CD4-positive, CD25-positive, alpha-beta regulatory T cell (primary cell): ENCODE results near the gene TLX3. TPM values are rescaled to one million over a fixed set of nuclear protein-coding genes. Genes with fewer than 3 reads are reported as not detected.
"Not testable (repeated sequence)": the region's sequence is repeated elsewhere in the genome, so short reads cannot be mapped to it uniquely, and the experiment has no call there.

Experiments used
- ATAC-seq, 2 donors: fragments of 150-1000 bp; cut with Tn5 transposase; one replicate each; pipeline ENCODE4 v1.10.0; 2021; ENCODE audit warnings: low read depth in 2 of 2, moderate number of reproducible peaks in 2 of 2, moderate library complexity in 1 of 2
- DNase-seq, 3 donors: peaks; one replicate each; pipeline versions ENCODE4 v3.0.0 to v3.0.0-alpha.2; 2012 to 2022; ENCODE audit warnings: mixed read lengths in 1 of 3
- H3K27ac ChIP-seq: one replicate; pipeline ENCODE4 v1.7.0; 2013; ENCODE audit warnings: mild to moderate bottlenecking, low read length; ENCODE audit not compliant: insufficient read depth, poor library complexity, severe bottlenecking
- H3K27me3 ChIP-seq: one replicate; pipeline ENCODE4 v1.7.0; 2013; ENCODE audit warnings: low read length; ENCODE audit not compliant: control insufficient read depth, insufficient read depth
- H3K36me3 ChIP-seq: one replicate; pipeline ENCODE4 v1.7.0; 2013; ENCODE audit warnings: mild to moderate bottlenecking, low read length, moderate library complexity; ENCODE audit not compliant: control insufficient read depth, insufficient read depth
- H3K4me1 ChIP-seq: 2 replicates; pipeline ENCODE4 v1.7.0; 2013; ENCODE audit warnings: mild to moderate bottlenecking, low read length; ENCODE audit not compliant: insufficient read depth, control insufficient read depth, poor library complexity, severe bottlenecking
- H3K4me3 ChIP-seq: one replicate; pipeline ENCODE4 v1.7.0; 2013; ENCODE audit warnings: low read depth, mild to moderate bottlenecking, low read length, moderate library complexity
- H3K9me3 ChIP-seq, 2 experiments: 1 replicate in 1 of 2; 2 replicates in 1 of 2; pipeline ENCODE4 v1.7.0; 2013; ENCODE audit warnings: low read length in 2 of 2, mild to moderate bottlenecking in 1 of 2, moderate library complexity in 1 of 2; ENCODE audit not compliant: control insufficient read depth in 2 of 2
- H3K27ac Mint-ChIP-seq, 3 donors: one replicate each; pipeline ENCODE4 v1.8.0; 2020 to 2022; ENCODE audit warnings: mild to moderate bottlenecking in 3 of 3, mixed read lengths in 3 of 3, moderate library complexity in 2 of 3
- H3K27me3 Mint-ChIP-seq: one replicate; pipeline ENCODE4 v1.8.0; 2022; ENCODE audit warnings: mild to moderate bottlenecking, mixed read lengths
- H3K36me3 Mint-ChIP-seq: one replicate; pipeline ENCODE4 v1.8.0; 2020; ENCODE audit warnings: mixed read lengths
- H3K4me1 Mint-ChIP-seq, 4 donors: one replicate each; pipeline ENCODE4 v1.8.0; 2020 to 2022; ENCODE audit warnings: mixed read lengths in 4 of 4, mild to moderate bottlenecking in 1 of 4
- H3K4me3 Mint-ChIP-seq, 4 donors: one replicate each; pipeline ENCODE4 v1.8.0; 2020 to 2022; ENCODE audit warnings: mild to moderate bottlenecking in 4 of 4, mixed read lengths in 4 of 4, moderate library complexity in 3 of 4
- H3K9me3 Mint-ChIP-seq, 7 donors: one replicate each; pipeline ENCODE4 v1.8.0; 2020 to 2022; ENCODE audit warnings: mixed read lengths in 7 of 7, mild to moderate bottlenecking in 3 of 7, moderate library complexity in 2 of 7
- polyA plus RNA-seq, 4 donors: library from polyadenylated mRNA; unstranded; fragments of 300-500 nt; fragmentation: Illumina TruSeq; gene quantifications; one replicate each; pipeline ENCODE4 v1.2.3, GENCODE V29; 2021
- total RNA-seq: library from RNA; stranded (reverse); gene quantifications from one replicate; pipeline ENCODE4 v1.2.3, GENCODE V29; 2022

Gene TLX3
- total and polyA plus RNA-seq, 5 donors from 2014 or later, result not detected

GRCh38 chr5:171291371-171291770 is 17.7 kb upstream of the TLX3 start:
- Mint-ChIP-seq H3K27ac (no peak overlapping the region), H3K9me3 (no peaks in the 10 kb centered on the region), H3K4me3 (no peak overlapping the region), H3K36me3 (no peaks in the 10 kb centered on the region), H3K4me1 (no peaks in the 10 kb centered on the region), H3K27me3 (peaks cover 17% of the 10 kb centered on the region)
- DNase-seq (no peak), ATAC-seq (no peak)
- no peak overlapping the region for H3K27ac ChIP-seq
- no peak overlapping the region for H3K4me3 ChIP-seq
- H3K9me3 ChIP-seq, result no peaks in the 10 kb centered on the region
- H3K4me1 ChIP-seq, result no peaks in the 10 kb centered on the region
- H3K36me3 ChIP-seq, result no peaks in the 10 kb centered on the region
- H3K27me3 ChIP-seq, result no peaks in the 10 kb centered on the region

GRCh38 chr5:171295299-171295698 is 13.7 kb upstream of the TLX3 start:
- no peak overlapping the region for H3K27ac ChIP-seq
- H3K36me3 ChIP-seq, result no peaks in the 10 kb centered on the region
- H3K4me3 Mint-ChIP-seq, result no peak overlapping the region
- DNase-seq (no peak), ATAC-seq (no peak)
- peaks cover 16% of the 10 kb centered on the region for H3K27me3 Mint-ChIP-seq
- no peaks in the 10 kb centered on the region for H3K9me3 ChIP-seq
- no peaks in the 10 kb centered on the region for H3K36me3 Mint-ChIP-seq
- H3K4me1 ChIP-seq, result no peaks in the 10 kb centered on the region
- H3K4me3 ChIP-seq, result no peak overlapping the region
- no peaks in the 10 kb centered on the region for H3K9me3 Mint-ChIP-seq
- no peaks in the 10 kb centered on the region for H3K4me1 Mint-ChIP-seq
- no peaks in the 10 kb centered on the region for H3K27me3 ChIP-seq
- H3K27ac Mint-ChIP-seq, result no peak overlapping the region

GRCh38 chr5:171295801-171296200 is 13.2 kb upstream of the TLX3 start:
- H3K27ac ChIP-seq, result no peak overlapping the region
- H3K4me1 ChIP-seq, result no peaks in the 10 kb centered on the region
- no peak overlapping the region for H3K4me3 ChIP-seq
- no peaks in the 10 kb centered on the region for H3K27me3 ChIP-seq
- DNase-seq (no peak), ATAC-seq (no peak)
- Mint-ChIP-seq H3K27me3 (peaks cover 20% of the 10 kb centered on the region), H3K4me3 (no peak overlapping the region), H3K9me3 (no peaks in the 10 kb centered on the region), H3K36me3 (no peaks in the 10 kb centered on the region), H3K4me1 (no peaks in the 10 kb centered on the region), H3K27ac (no peak overlapping the region)
- no peaks in the 10 kb centered on the region for H3K9me3 ChIP-seq
- no peaks in the 10 kb centered on the region for H3K36me3 ChIP-seq

DNA sequence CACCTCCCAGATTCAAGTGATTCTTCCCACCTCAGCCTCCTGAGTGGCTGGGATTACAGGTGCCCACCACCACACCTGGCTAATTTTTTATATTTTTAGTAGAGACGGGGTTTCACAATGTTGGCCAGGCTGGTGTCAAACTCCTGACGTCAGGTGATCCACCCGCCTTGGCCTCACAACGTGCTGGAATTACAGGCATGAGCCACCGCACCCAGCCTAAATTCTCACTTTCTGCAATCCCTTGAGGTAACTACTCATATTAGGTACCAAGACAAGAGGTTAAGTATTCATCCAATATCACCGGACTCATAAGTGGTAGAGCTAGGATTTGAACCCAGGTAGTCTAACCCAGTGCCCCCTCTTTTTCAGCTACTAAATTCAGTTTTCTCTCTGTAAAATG is 11.1 kb upstream of the TLX3 start:
- ATAC-seq, H3K9me3 ChIP-seq, H3K27ac Mint-ChIP-seq, H3K4me3 Mint-ChIP-seq, H3K27ac ChIP-seq, H3K36me3 Mint-ChIP-seq, H3K4me3 ChIP-seq, H3K36me3 ChIP-seq, H3K27me3 ChIP-seq, H3K4me1 ChIP-seq, H3K4me1 Mint-ChIP-seq, H3K9me3 Mint-ChIP-seq, DNase-seq: not testable (repeated sequence)
- H3K27me3 Mint-ChIP-seq, result peaks cover 23% of the 10 kb centered on the region

DNA sequence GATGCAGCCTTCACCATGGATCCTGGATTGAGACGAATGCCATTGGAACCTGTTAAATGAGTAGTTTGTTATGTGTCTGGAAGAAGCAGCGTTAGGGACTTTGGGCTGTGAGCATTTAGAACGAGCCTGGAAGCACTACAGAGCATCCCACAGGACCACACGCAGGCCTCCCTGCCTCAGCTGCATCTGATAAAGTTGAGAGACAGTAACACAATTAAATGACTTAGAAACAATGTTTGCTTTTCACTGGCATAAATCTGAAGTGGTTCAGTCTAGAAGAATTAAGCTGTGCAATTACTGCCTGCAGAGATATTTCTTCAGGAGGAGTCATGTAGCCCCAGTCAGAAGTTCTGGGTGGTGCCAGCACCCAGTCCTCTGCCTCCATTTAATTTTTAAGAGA is 9.8 kb upstream of the TLX3 start:
- no peak for DNase-seq
- no peak overlapping the region for H3K27ac ChIP-seq
- Mint-ChIP-seq H3K4me1 (no peaks in the 10 kb centered on the region), H3K27me3 (peaks cover 29% of the 10 kb centered on the region), H3K9me3 (no peaks in the 10 kb centered on the region), H3K36me3 (no peaks in the 10 kb centered on the region), H3K27ac (no peak overlapping the region), H3K4me3 (no peak overlapping the region)
- H3K4me3 ChIP-seq, result no peak overlapping the region
- H3K27me3 ChIP-seq, result no peaks in the 10 kb centered on the region
- ATAC-seq, result no peak
- H3K9me3 ChIP-seq, result no peaks in the 10 kb centered on the region
- H3K4me1 ChIP-seq, result no peaks in the 10 kb centered on the region
- no peaks in the 10 kb centered on the region for H3K36me3 ChIP-seq

DNA sequence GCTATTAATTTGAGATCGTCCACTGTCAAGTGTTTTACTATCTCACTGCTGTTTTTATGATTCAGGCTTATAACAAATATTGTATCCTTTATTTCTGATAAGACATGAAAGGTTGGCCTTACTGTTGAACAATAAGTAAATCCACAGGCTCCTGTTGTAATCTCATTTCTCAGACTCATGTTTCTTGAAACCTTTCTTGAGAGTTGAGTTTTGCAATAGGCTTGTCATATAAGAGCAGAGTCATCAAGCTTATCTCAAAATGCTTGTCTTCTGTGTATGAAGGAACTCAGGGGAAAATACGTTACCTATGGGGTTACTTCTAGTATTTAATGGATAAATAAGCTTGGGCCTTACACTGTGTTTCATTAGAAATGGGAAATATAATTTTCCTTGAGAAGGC is 9.2 kb upstream of the TLX3 start:
- Mint-ChIP-seq H3K36me3 (no peaks in the 10 kb centered on the region), H3K9me3 (no peaks in the 10 kb centered on the region), H3K4me1 (no peaks in the 10 kb centered on the region), H3K4me3 (no peak overlapping the region), H3K27ac (no peak overlapping the region), H3K27me3 (peaks cover 25% of the 10 kb centered on the region)
- no peaks in the 10 kb centered on the region for H3K9me3 ChIP-seq
- H3K27me3 ChIP-seq, result peaks cover 3% of the 10 kb centered on the region
- no peaks in the 10 kb centered on the region for H3K4me1 ChIP-seq
- DNase-seq (no peak), ATAC-seq (no peak)
- no peak overlapping the region for H3K4me3 ChIP-seq
- no peak overlapping the region for H3K27ac ChIP-seq
- no peaks in the 10 kb centered on the region for H3K36me3 ChIP-seq

DNA sequence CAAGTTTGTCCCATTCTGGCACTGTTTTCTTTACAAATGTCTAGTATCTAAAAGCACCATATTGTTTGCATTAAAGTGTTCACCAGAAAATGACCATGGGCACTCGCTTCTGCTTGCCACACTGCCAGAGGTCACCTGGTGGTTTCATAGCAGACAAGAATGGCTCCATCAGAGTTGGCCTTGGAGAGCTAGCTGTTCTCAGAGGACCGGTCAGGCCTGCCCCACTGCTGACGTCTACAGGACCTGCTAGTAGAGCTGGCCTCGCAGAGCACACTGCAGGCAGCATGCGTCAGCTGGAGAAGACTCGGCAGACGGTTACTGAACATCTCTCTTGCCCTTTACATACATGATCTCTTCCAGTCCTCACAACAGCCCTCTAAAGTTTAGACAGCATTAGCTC is 8.7 kb upstream of the TLX3 start:
- H3K36me3 ChIP-seq, result no peaks in the 10 kb centered on the region
- H3K9me3 ChIP-seq, result no peaks in the 10 kb centered on the region
- DNase-seq (no peak), ATAC-seq (no peak)
- H3K27me3 ChIP-seq, result peaks cover 4% of the 10 kb centered on the region
- Mint-ChIP-seq H3K9me3 (no peaks in the 10 kb centered on the region), H3K27me3 (peaks cover 25% of the 10 kb centered on the region), H3K4me3 (no peak overlapping the region), H3K4me1 (no peaks in the 10 kb centered on the region), H3K36me3 (no peaks in the 10 kb centered on the region), H3K27ac (no peak overlapping the region)
- H3K4me3 ChIP-seq, result no peak overlapping the region
- no peaks in the 10 kb centered on the region for H3K4me1 ChIP-seq
- no peak overlapping the region for H3K27ac ChIP-seq

DNA sequence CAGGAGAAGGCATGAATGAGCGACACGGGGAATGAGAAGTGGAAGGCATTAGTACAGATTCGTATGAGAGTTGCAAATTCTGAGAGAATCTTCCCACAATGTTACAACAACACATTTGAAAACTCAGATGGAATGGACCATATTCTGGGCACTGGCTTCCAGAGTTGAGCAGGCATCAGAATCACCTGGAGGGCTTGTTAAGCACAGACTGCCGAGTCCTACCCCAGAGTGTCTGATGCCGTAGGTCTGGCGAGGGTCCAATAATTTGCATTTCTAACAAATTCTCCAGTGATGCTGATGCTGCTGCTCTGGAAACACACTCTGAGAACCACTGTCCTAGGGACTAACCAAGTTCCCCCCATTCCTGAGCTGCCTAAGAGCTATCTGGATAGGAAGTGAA is 2.9 kb upstream of the TLX3 start:
- no peak for DNase-seq
- ATAC-seq, result no peak
- Mint-ChIP-seq H3K36me3 (no peaks in the 10 kb centered on the region), H3K27ac (peak overlapping the region in 1 of 3 donors; percentile 46), H3K4me1 (peaks cover 0 to 10% (median 0%) of the 10 kb centered on the region in 4 donors), H3K27me3 (peaks cover 43% of the 10 kb centered on the region), H3K4me3 (no peak overlapping the region), H3K9me3 (peaks cover 0 to 3% (median 0%) of the 10 kb centered on the region in 7 donors)
- H3K4me1 ChIP-seq, result peaks cover 7% of the 10 kb centered on the region
- no peaks in the 10 kb centered on the region for H3K36me3 ChIP-seq
- H3K27ac ChIP-seq, result no peak overlapping the region
- no peaks in the 10 kb centered on the region for H3K9me3 ChIP-seq
- no peak overlapping the region for H3K4me3 ChIP-seq
- peaks cover 6% of the 10 kb centered on the region for H3K27me3 ChIP-seq
